H7 (cell line): ENCODE results near the gene PPP4R2. TPM values are rescaled to one million over a fixed set of nuclear protein-coding genes. Genes with fewer than 3 reads are reported as not detected.
A peak's percentile ranks its signal among the peaks of the same experiment; 100 is the strongest.
"Not testable (repeated sequence)": the region's sequence is repeated elsewhere in the genome, so short reads cannot be mapped to it uniquely, and the experiment has no call there.

ENCODE experiments used
- DNase-seq: peaks from one replicate; pipeline ENCODE4 v3.0.0; 2012
- H3K27me3 ChIP-seq: 2 replicates; pipeline ENCODE4 v1.6.0; 2011; ENCODE audit warnings: mild to moderate bottlenecking, low read length; ENCODE audit not compliant: control insufficient read depth, insufficient read depth
- H3K36me3 ChIP-seq: replicated peaks from 2 replicates; pipeline ENCODE4 v1.5.1; 2011; ENCODE audit warnings: low read length; ENCODE audit not compliant: control insufficient read depth, insufficient read depth
- H3K4me3 ChIP-seq: 2 replicates; pipeline ENCODE4 v1.5.1; 2011; ENCODE audit warnings: low read depth, mild to moderate bottlenecking, control low read depth, low read length, moderate library complexity; ENCODE audit not compliant: insufficient read depth
- total RNA-seq: library from RNA; depleted of rRNA; stranded (reverse); fragments of >200 nt; shearing (Covaris generic); gene quantifications from 2 replicates; pipeline ENCODE4 v1.2.3, GENCODE V29; 2014

PPP4R2 gene
- total RNA-seq, 1 experiment from 2014 or later, result 54.1 TPM

GRCh38 chr3:73056014-73056844 is 59.6 kb downstream of the PPP4R2 start:
- DNase-seq, result no peak

GRCh38 chr3:73056845-73057150 is 60.2 kb downstream of the PPP4R2 start:
- Histone ChIP-seq H3K27me3 (no peaks in the 10 kb centered on the region), H3K36me3 (peaks cover 2% of the 10 kb centered on the region; the same call in 1 of the 2 replicates), H3K4me3 (no peak overlapping the region)
- DNase-seq, result no peak

More at GRCh38 chr3:73056014-73056844, 59.6 kb downstream of the PPP4R2 start:
- Histone ChIP-seq H3K27me3 (no peaks in the 10 kb centered on the region), H3K36me3 (no peaks in the 10 kb centered on the region), H3K4me3 (no peak overlapping the region)

- H3K36me3 ChIP-seq, result peaks cover 13% of the 10 kb centered on the region
Observed at GRCh38 chr3:73060302-73060723, 63.7 kb downstream of the PPP4R2 start.

GRCh38 chr3:73061416-73061815 is 64.8 kb downstream of the PPP4R2 start, which contains the start of gene EBLN2:
EBLN2 (plus strand) TSS chr3:73061659; CDS start chr3:73062082, 423 bp downstream.
- no peak for DNase-seq
- H3K36me3 ChIP-seq, result peaks cover 13% of the 10 kb centered on the region
- H3K4me3 ChIP-seq, result no peak within 1 kb of the TSS
- H3K27me3 ChIP-seq, result no peaks in the 10 kb centered on the region

More at GRCh38 chr3:73060302-73060723, 63.7 kb downstream of the PPP4R2 start:
- H3K27me3 ChIP-seq, result no peaks in the 10 kb centered on the region
- no peak overlapping the region for H3K4me3 ChIP-seq
- no peak for DNase-seq

GRCh38 chr3:73066243-73066642 is 69.6 kb downstream of the PPP4R2 start:
- not testable (repeated sequence) for DNase-seq, H3K4me3 ChIP-seq, H3K27me3 ChIP-seq
- peaks cover 13% of the 10 kb centered on the region for H3K36me3 ChIP-seq

- Histone ChIP-seq H3K27me3 (no peaks in the 10 kb centered on the region), H3K4me3 (no peak overlapping the region), H3K36me3 (peaks cover 2% of the 10 kb centered on the region)
- peak; percentile 16 for DNase-seq
Observed at GRCh38 chr3:73068419-73068818, 71.8 kb downstream of the PPP4R2 start.

GRCh38 chr3:73069187-73069586 is 72.6 kb downstream of the PPP4R2 start:
- H3K36me3 ChIP-seq, result peaks cover 1% of the 10 kb centered on the region; the same call in 1 of the 2 replicates
- no peak for DNase-seq
- H3K4me3 ChIP-seq, result no peak overlapping the region
- H3K27me3 ChIP-seq, result no peaks in the 10 kb centered on the region

- no peak overlapping the region for H3K4me3 ChIP-seq
Observed at GRCh38 chr3:73069775-73070444, 73.3 kb downstream of the PPP4R2 start.

GRCh38 chr3:73070675-73071575 is 74.3 kb downstream of the PPP4R2 start:
- Histone ChIP-seq H3K4me3 (no peak overlapping the region), H3K36me3 (no peaks in the 10 kb centered on the region), H3K27me3 (no peaks in the 10 kb centered on the region)
- peak; percentile 20 for DNase-seq

More at GRCh38 chr3:73069775-73070444, 73.3 kb downstream of the PPP4R2 start:
- no peak for DNase-seq
- H3K27me3 ChIP-seq, result no peaks in the 10 kb centered on the region
- H3K36me3 ChIP-seq, result no peaks in the 10 kb centered on the region; the same call in 1 of the 2 replicates

GRCh38 chr3:73071952-73072351 is 75.3 kb downstream of the PPP4R2 start:
- Histone ChIP-seq H3K27me3 (no peaks in the 10 kb centered on the region), H3K4me3 (no peak overlapping the region), H3K36me3 (no peaks in the 10 kb centered on the region)
- no peak for DNase-seq

- no peak overlapping the region for H3K4me3 ChIP-seq
- H3K36me3 ChIP-seq, result no peaks in the 10 kb centered on the region
- no peaks in the 10 kb centered on the region for H3K27me3 ChIP-seq
- no peak for DNase-seq
Observed at GRCh38 chr3:73072634-73073033, 76.0 kb downstream of the PPP4R2 start.

GRCh38 chr3:73073091-73073707 is 76.6 kb downstream of the PPP4R2 start:
- DNase-seq, result no peak

GRCh38 chr3:73074781-73075180 is 78.2 kb downstream of the PPP4R2 start:
- Histone ChIP-seq H3K4me3 (no peak overlapping the region), H3K27me3 (no peaks in the 10 kb centered on the region), H3K36me3 (no peaks in the 10 kb centered on the region)
- no peak for DNase-seq

More at GRCh38 chr3:73073091-73073707, 76.6 kb downstream of the PPP4R2 start:
- no peaks in the 10 kb centered on the region for H3K36me3 ChIP-seq
- no peaks in the 10 kb centered on the region for H3K27me3 ChIP-seq
- no peak overlapping the region for H3K4me3 ChIP-seq
